GM19468 (cell line): ENCODE results near the gene ZNF487.
A peak's percentile ranks its signal among the peaks of the same experiment; 100 is the strongest.
"Not testable (repeated sequence)": the region's sequence is repeated elsewhere in the genome, so short reads cannot be mapped to it uniquely, and the experiment has no call there.

Source experiments
- ATAC-seq: cut with Tn5 transposase; IDR thresholded peaks from one replicate; pipeline ENCODE4 v1.9.1; 2021; ENCODE audit warnings: mild to moderate bottlenecking, moderate library complexity, moderate number of reproducible peaks; ENCODE audit not compliant: unreplicated experiment; ENCODE audit errors: extremely low read depth

The ZNF487 gene

GRCh38 chr10:43436291-43437140 lies at the start of gene ZNF487:
Gene ZNF487, plus strand, starts transcription at chr10:43437111. Its CDS starts 38,703 bp downstream, at chr10:43475814.
- peak; percentile 97 for ATAC-seq

- ATAC-seq = no peak
These were observed 49.3 kb upstream of the ZNF487 start for GRCh38 chr10:43387678-43388032.

- no peak for ATAC-seq
These were observed 47.0 kb upstream of the ZNF487 start for GRCh38 chr10:43389867-43390266.

GRCh38 chr10:43390333-43390732 lies 46.6 kb upstream of the ZNF487 start:
- no peak for ATAC-seq

- ATAC-seq = no peak
These were observed 46.2 kb upstream of the ZNF487 start for GRCh38 chr10:43390759-43391158.

GRCh38 chr10:43391496-43391895 lies 45.4 kb upstream of the ZNF487 start:
- no peak for ATAC-seq

- no peak for ATAC-seq
These were observed 44.2 kb upstream of the ZNF487 start for GRCh38 chr10:43392748-43393147.

GRCh38 chr10:43393186-43393585 lies 43.7 kb upstream of the ZNF487 start:
- not testable (repeated sequence) for ATAC-seq

- ATAC-seq = no peak
These were observed 43.1 kb upstream of the ZNF487 start for GRCh38 chr10:43393606-43394360.

- ATAC-seq = no peak
These were observed 42.0 kb upstream of the ZNF487 start for GRCh38 chr10:43394868-43395267.

- no peak for ATAC-seq
These were observed 41.3 kb upstream of the ZNF487 start for GRCh38 chr10:43395571-43396060.

GRCh38 chr10:43396061-43396927 lies 40.6 kb upstream of the ZNF487 start:
- ATAC-seq = peak; percentile 9

- ATAC-seq = peak; percentile 66
These were observed 39.8 kb upstream of the ZNF487 start for GRCh38 chr10:43396928-43397624.

GRCh38 chr10:43398939-43399319 lies 38.0 kb upstream of the ZNF487 start:
- no peak for ATAC-seq

- no peak for ATAC-seq
These were observed 37.3 kb upstream of the ZNF487 start for GRCh38 chr10:43399320-43400310.

GRCh38 chr10:43401627-43402026 lies 35.3 kb upstream of the ZNF487 start:
- ATAC-seq = no peak

GRCh38 chr10:43402176-43402575 lies 34.7 kb upstream of the ZNF487 start:
- no peak for ATAC-seq

- no peak for ATAC-seq
These were observed 33.9 kb upstream of the ZNF487 start for GRCh38 chr10:43402880-43403452.
